ENCODE results near the gene SLC25A10.

SLC25A10 gene

DNA sequence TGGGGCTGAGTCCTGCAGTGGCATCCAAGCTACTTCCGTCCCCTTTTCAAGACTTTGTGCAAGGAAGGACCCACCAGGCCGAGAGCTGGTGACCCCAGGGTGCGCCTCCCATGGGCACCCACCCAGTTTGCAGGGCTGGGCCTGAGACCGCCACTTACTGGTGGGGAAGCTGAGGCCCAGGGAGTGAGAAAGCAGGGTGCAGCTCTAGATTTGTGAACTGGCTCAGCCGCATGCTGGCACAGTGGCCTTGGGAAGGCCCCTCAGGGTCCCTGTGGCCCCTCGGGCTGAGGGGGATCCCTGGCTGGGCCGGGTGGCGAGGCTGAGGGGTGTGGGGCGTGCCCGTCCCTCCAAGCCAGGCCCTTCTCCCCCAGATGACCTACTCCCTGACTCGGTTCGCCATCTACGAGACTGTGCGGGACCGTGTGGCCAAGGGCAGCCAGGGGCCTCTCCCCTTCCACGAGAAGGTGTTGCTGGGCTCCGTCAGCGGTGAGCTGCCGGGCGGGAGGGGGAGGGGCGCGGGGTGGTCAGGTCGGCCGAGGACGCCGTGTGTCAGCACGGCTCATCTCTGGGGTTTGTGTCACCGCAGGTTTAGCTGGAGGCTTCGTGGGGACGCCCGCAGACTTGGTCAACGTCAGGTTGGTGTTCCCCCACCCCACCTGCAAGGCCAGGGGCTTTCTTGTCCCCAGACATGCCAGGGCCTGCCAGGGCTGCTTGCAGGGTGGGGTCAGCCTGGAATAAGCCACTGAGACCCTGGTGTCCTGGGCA lies 3.2 kb downstream of the SLC25A10 start:
- Histone ChIP-seq H3K9me3 (ENCODE audit: control insufficient read depth, low read length) (no peaks in the 10 kb centered on the region), H3K36me3 (ENCODE audit: control insufficient read depth, insufficient read depth, low read length) (no peaks in the 10 kb centered on the region)

DNA sequence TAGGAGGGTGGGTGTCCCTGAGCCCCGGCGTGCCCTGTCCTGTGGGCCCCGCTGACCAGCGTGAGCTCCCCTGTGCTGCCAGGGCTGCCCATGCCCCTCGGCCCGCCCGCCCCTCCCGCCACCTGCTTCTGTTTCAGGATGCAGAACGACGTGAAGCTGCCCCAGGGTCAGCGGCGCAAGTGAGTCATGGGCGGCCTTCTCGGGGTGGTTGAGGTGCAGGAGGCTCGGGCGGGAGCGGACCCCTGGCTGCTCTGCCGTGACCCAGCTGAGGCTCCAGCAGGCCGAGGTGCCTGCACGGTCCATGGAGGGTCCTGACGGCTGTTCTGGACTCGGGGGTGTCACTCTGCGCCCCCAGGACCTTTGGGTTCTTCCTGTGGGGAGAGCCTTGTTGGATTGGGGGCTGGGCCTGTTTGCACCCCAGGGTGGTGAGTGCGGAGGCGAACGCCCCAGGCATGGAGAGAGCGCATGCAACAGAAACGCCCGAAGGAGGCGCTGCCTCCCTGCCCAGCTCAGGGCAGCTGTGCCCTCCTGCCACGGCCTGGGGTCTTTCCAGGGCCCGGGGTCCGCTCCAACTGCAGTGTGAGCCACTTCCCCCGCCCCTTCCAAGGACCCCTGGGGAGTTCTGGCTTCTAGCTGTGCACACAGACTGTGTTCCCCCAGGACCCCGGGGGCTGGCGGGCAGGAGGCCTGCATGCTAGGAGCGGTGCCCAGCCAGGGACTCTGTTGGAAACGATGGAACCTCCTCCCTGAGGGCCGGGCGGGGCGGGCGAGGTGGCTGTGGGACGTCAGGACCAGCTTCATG lies 4.0 kb downstream of the SLC25A10 start:
- no peak overlapping the region for H3K27ac ChIP-seq (ENCODE audit: insufficient read depth, low read depth, low read length, poor library complexity, severe bottlenecking)
- 95% methylated on average over 43 of the region's 43 CpGs for WGBS, 2 experiments
- no peaks in the 10 kb centered on the region for H3K9me3 ChIP-seq (ENCODE audit: control insufficient read depth, low read length)
- no peaks in the 10 kb centered on the region for H3K36me3 ChIP-seq (ENCODE audit: control insufficient read depth, insufficient read depth, low read length)
- peaks cover 9% of the 10 kb centered on the region for H3K27me3 ChIP-seq (ENCODE audit: control insufficient read depth, insufficient read depth, low read length, poor library complexity, severe bottlenecking)
- H3K4me1 ChIP-seq (ENCODE audit: control insufficient read depth, insufficient read depth, low read length), result peaks cover 31% of the 10 kb centered on the region
- H3K4me3 ChIP-seq (ENCODE audit: insufficient read depth, low read depth, low read length), result no peak overlapping the region

More for the DNA sequence above, 3.2 kb downstream of the SLC25A10 start:
- Histone ChIP-seq H3K4me1 (ENCODE audit: control insufficient read depth, insufficient read depth, low read length) (peaks cover 34% of the 10 kb centered on the region), H3K4me3 (ENCODE audit: insufficient read depth, low read depth, low read length) (no peak overlapping the region), H3K27ac (ENCODE audit: insufficient read depth, low read depth, low read length, poor library complexity, severe bottlenecking) (no peak overlapping the region), H3K27me3 (ENCODE audit: control insufficient read depth, insufficient read depth, low read length, poor library complexity, severe bottlenecking) (peaks cover 17% of the 10 kb centered on the region)
- 89 to 90% methylated on average over 32 of the region's 32 CpGs for WGBS, 2 experiments

DNA sequence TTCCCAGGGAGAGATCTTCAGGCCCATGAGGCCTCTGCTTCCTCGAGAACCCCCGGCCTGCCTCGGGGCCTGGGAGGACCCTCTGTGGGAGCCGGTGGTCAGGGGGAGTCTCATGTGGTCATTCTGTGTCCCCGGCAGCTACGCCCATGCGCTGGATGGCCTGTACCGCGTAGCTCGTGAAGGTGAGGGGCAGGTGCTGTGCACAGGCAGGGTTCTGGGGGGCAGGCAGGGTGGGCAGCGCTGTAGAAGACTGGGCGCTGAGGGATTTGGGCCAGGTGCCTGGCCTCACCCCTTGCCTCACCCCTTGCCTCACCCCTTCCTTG lies 4.6 kb downstream of the SLC25A10 start:
- Histone ChIP-seq H3K36me3 (ENCODE audit: control insufficient read depth, insufficient read depth, low read length) (no peaks in the 10 kb centered on the region), H3K4me3 (ENCODE audit: insufficient read depth, low read depth, low read length) (no peak overlapping the region), H3K9me3 (ENCODE audit: control insufficient read depth, low read length) (no peaks in the 10 kb centered on the region), H3K4me1 (ENCODE audit: control insufficient read depth, insufficient read depth, low read length) (peaks cover 26% of the 10 kb centered on the region), H3K27ac (ENCODE audit: insufficient read depth, low read depth, low read length, poor library complexity, severe bottlenecking) (no peak overlapping the region), H3K27me3 (ENCODE audit: control insufficient read depth, insufficient read depth, low read length, poor library complexity, severe bottlenecking) (peaks cover 4% of the 10 kb centered on the region)
- 97% methylated on average over 12 of the region's 12 CpGs for WGBS, 2 experiments

DNA sequence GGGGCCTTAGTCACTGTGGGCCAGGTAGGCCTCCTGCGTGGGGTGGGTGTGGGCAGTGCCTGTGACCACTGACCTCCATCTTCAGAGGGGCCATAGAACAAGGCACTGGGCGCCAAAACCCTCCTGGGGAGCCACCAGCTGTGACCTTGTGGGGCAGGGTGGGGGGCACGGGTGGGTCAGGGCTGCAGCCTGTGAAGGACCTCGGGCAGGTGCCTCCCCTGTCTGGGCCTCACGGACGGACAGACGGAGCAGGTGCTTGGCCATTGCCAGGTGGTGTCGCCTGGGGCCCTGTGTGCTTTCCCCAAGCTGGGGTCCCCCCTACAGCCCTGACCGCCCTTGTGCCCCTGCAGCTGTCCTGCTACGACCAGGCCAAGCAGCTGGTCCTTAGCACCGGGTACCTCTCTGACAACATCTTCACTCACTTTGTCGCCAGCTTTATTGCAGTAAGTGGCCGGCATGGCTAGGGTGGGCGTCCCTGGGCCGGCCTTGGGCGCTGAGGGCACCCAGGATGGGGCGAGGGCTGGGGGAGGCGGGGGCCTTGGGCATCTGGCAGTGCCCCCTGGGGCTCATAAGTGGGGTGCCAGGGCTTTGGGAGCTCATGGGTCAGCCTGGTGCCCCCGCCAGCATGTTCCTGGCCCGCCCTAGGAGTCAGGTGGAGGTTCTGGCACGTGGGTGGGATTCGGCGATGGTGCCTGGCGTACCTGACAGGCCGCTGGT lies 5.1 kb downstream of the SLC25A10 start:
- Histone ChIP-seq H3K4me3 (ENCODE audit: insufficient read depth, low read depth, low read length) (no peak overlapping the region), H3K9me3 (ENCODE audit: control insufficient read depth, low read length) (no peaks in the 10 kb centered on the region), H3K36me3 (ENCODE audit: control insufficient read depth, insufficient read depth, low read length) (no peaks in the 10 kb centered on the region), H3K27me3 (ENCODE audit: control insufficient read depth, insufficient read depth, low read length, poor library complexity, severe bottlenecking) (no peaks in the 10 kb centered on the region), H3K4me1 (ENCODE audit: control insufficient read depth, insufficient read depth, low read length) (peaks cover 26% of the 10 kb centered on the region), H3K27ac (ENCODE audit: insufficient read depth, low read depth, low read length, poor library complexity, severe bottlenecking) (no peak overlapping the region)
- WGBS, 2 experiments, result 96% methylated on average over 25 of the region's 25 CpGs

GRCh38 chr17:81717766-81718089 lies 5.6 kb downstream of the SLC25A10 start:
- Histone ChIP-seq H3K9me3 (ENCODE audit: control insufficient read depth, low read length) (no peaks in the 10 kb centered on the region), H3K36me3 (ENCODE audit: control insufficient read depth, insufficient read depth, low read length) (no peaks in the 10 kb centered on the region), H3K27me3 (ENCODE audit: control insufficient read depth, insufficient read depth, low read length, poor library complexity, severe bottlenecking) (no peaks in the 10 kb centered on the region), H3K4me3 (ENCODE audit: insufficient read depth, low read depth, low read length) (no peak overlapping the region), H3K4me1 (ENCODE audit: control insufficient read depth, insufficient read depth, low read length) (peaks cover 25% of the 10 kb centered on the region), H3K27ac (ENCODE audit: insufficient read depth, low read depth, low read length, poor library complexity, severe bottlenecking) (no peak overlapping the region)
- WGBS, 2 experiments, result 95 to 96% methylated on average over 9 of the region's 9 CpGs

DNA sequence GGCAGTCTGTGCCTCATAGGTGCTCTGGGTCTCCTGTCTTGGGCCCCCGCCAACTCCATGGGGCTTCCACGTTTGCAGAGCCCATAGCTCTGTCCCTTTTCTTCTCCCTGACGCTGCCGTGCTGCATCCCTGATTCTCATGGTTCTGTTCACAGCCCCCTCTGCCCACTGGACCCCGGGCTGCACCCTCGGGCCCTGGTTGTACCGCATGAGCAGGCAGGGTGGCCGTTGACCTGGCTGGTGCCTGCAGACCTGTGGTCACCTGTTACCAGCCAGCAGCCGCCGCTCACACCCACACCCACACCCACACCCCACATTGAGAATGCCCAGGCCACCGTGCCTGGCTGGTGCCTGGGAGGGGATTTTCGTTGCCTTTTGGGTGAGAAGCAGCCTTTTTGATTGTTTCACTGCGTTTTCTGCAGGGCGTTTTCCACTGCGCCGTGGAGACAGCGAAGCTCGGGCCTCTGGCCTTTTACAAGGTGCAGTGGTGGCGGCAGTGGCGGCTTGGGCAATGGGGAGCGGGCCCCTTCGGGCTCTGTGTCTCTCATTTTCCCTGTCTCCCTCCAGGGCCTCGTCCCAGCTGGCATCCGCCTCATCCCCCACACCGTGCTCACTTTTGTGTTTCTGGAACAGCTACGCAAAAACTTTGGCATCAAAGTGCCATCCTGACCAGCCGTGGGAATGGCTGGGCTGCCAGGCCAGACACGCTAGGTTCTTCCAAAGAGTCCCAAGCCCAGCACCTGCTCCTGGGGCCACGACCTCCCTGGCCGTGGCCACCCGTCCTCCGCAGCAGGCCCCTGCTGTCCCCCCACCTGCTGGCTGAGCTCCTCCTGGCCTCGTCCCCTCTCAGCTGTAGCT lies 7.6 kb downstream of the SLC25A10 start:
- Histone ChIP-seq H3K4me3 (ENCODE audit: insufficient read depth, low read depth, low read length) (no peak overlapping the region), H3K27me3 (ENCODE audit: control insufficient read depth, insufficient read depth, low read length, poor library complexity, severe bottlenecking) (no peaks in the 10 kb centered on the region), H3K4me1 (ENCODE audit: control insufficient read depth, insufficient read depth, low read length) (peaks cover 7% of the 10 kb centered on the region), H3K36me3 (ENCODE audit: control insufficient read depth, insufficient read depth, low read length) (no peaks in the 10 kb centered on the region), H3K27ac (ENCODE audit: insufficient read depth, low read depth, low read length, poor library complexity, severe bottlenecking) (no peak overlapping the region), H3K9me3 (ENCODE audit: control insufficient read depth, low read length) (no peaks in the 10 kb centered on the region)
- 93 to 95% methylated on average over 32 of the region's 33 CpGs for WGBS, 2 experiments

DNA sequence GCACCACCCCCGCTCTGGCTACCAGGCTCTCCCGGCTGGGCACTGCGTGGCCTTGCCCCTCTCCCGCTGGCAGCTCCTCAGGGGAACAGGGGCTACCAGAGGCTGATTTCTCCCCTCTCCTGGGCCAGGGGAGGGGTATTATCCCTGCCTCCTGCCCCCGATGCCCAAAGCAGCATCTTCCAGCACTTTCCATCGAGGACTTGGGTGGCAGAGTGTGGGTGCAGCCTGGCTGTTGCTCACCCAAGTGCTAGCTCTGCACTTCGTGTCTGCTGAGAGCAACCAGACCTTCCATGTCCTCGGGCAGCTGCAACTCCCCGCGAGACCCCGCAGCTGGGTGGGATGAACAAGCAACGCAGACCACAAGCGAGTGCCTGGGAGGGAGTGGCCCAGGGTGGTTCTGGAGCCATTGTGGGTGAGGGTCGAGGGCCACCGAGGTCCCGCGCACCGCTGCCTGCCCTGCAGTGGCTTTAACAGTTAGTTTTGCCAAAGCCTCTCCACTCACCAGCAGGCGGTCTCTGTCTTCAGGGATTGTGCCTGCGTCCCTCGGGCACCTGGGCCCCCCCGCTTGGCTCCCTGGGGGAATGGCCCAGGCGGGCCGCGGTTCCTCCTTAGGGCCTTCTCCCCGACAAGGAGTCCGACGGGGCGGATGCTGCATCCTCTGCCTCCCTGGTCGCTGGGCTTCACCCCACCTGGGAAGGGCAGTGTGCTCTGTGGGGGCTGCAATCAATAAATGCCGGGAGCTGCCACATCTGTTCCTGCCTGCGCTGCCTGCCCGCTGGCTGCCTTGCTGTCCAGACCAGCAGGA lies 8.4 kb downstream of the SLC25A10 start:
- Histone ChIP-seq H3K4me1 (ENCODE audit: control insufficient read depth, insufficient read depth, low read length) (peaks cover 7% of the 10 kb centered on the region), H3K27me3 (ENCODE audit: control insufficient read depth, insufficient read depth, low read length, poor library complexity, severe bottlenecking) (no peaks in the 10 kb centered on the region), H3K36me3 (ENCODE audit: control insufficient read depth, insufficient read depth, low read length) (no peaks in the 10 kb centered on the region), H3K27ac (ENCODE audit: insufficient read depth, low read depth, low read length, poor library complexity, severe bottlenecking) (no peak overlapping the region), H3K4me3 (ENCODE audit: insufficient read depth, low read depth, low read length) (no peak overlapping the region), H3K9me3 (ENCODE audit: control insufficient read depth, low read length) (no peaks in the 10 kb centered on the region)
- WGBS, 2 experiments, result 85 to 86% methylated on average over 33 of the region's 33 CpGs

DNA sequence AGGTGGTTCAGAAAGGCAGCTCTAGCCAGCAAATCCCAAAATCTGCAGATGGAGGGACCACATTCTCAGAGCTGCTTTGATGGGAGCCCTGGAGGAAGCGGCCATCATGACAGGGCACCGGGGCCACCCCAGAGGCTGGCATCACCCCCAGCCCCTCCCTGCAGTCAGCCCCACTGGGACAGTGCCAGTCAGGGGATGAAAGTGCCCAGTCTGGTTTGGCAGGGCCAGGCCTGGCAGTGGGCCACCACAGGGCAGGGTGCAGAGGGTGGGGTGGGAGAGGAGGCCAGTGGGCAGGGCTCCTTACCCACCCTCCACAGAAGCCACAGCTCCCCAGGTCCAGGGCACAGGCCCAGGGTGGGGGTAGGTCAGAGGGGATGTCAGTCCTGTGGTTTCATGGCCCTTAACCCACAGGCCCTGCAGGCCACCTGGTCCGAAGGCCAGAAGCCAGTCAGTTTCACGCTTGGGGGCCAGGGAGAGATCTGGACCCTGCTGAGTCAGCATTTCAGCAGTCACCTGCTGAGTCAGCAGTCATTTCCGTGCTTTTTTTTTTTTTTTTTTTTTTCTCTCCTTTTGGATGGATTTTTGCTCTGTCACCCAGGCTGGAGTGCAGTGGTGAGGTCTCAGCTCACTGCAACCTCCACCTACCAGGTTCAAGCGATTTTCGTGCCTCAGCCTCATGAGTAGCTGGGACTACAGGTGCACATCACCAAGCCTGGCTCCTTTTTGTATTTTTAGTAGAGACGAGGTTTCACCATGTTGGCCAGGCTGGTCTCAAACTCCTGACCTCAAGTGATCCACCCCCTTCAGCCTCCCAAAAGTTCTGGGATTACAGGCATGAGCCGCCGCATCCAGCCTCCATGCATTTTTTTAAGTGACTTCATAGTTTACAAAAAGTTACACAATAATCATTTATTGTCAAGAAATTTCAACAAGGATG lies 10.4 kb downstream of the SLC25A10 start:
- no peaks in the 10 kb centered on the region for H3K27me3 ChIP-seq (ENCODE audit: control insufficient read depth, insufficient read depth, low read length, poor library complexity, severe bottlenecking)
- no peak overlapping the region for H3K4me3 ChIP-seq (ENCODE audit: insufficient read depth, low read depth, low read length)
- H3K4me1 ChIP-seq (ENCODE audit: control insufficient read depth, insufficient read depth, low read length), result peaks cover 7% of the 10 kb centered on the region
- H3K27ac ChIP-seq (ENCODE audit: insufficient read depth, low read depth, low read length, poor library complexity, severe bottlenecking), result no peak overlapping the region
- H3K9me3 ChIP-seq (ENCODE audit: control insufficient read depth, low read length), result no peaks in the 10 kb centered on the region
- 77 to 82% methylated on average over 10 of the region's 10 CpGs for WGBS, 2 experiments
- H3K36me3 ChIP-seq (ENCODE audit: control insufficient read depth, insufficient read depth, low read length), result no peaks in the 10 kb centered on the region

Measured in ectodermal cell (in vitro differentiated cells).